Kidney epithelial cell (primary cell): ENCODE results near the gene PCDHB16. TPM values are rescaled to one million over a fixed set of nuclear protein-coding genes. Genes with fewer than 3 reads are reported as not detected.
"Not testable (repeated sequence)": the region's sequence is repeated elsewhere in the genome, so short reads cannot be mapped to it uniquely, and the experiment has no call there.

Experiments
- DNase-seq: peaks from one replicate; pipeline ENCODE4 v3.0.0-alpha.2; 2010; ENCODE audit warnings: low read depth
- H3K27me3 ChIP-seq: 2 replicates; pipeline ENCODE4 v1.6.0; 2011; ENCODE audit warnings: low read length; ENCODE audit not compliant: control insufficient read depth, insufficient read depth
- H3K36me3 ChIP-seq: 2 replicates; pipeline ENCODE4 v1.5.1; 2011; ENCODE audit warnings: low read length; ENCODE audit not compliant: control insufficient read depth, insufficient read depth
- H3K4me3 ChIP-seq: 2 replicates; pipeline ENCODE4 v1.5.1; 2011; ENCODE audit warnings: low read depth, mild to moderate bottlenecking, control low read depth, low read length
- CTCF ChIP-seq: IDR thresholded peaks from 2 replicates; pipeline ENCODE4 v1.5.1; 2011; ENCODE audit warnings: mild to moderate bottlenecking, moderate library complexity, low read length, control low read depth, inconsistent platforms; ENCODE audit not compliant: insufficient read depth, poor library complexity, severe bottlenecking
- total RNA-seq: library from RNA; depleted of rRNA; stranded (reverse); fragments of >200 nt; gene quantifications from 2 replicates; pipeline ENCODE4 v1.2.3, GENCODE V29; 2015

The PCDHB16 gene
- total RNA-seq, 1 donor from 2014 or later, result 0.92 TPM

GRCh38 chr5:141175933-141176332, 6.3 kb upstream of the PCDHB16 start:
- TF ChIP-seq CTCF, result no peak

GRCh38 chr5:141177577-141178191, 4.5 kb upstream of the PCDHB16 start, which contains the start of gene PCDHB8:
Gene PCDHB8, plus strand, starts transcription at chr5:141177790. Its CDS starts 245 bp downstream, at chr5:141178035.
- H3K36me3 ChIP-seq, H3K27me3 ChIP-seq, H3K4me3 ChIP-seq, DNase-seq: not testable (repeated sequence)

More at GRCh38 chr5:141175933-141176332, 6.3 kb upstream of the PCDHB16 start:
- no peaks in the 10 kb centered on the region for H3K36me3 ChIP-seq
- DNase-seq, result no peak
- no peaks in the 10 kb centered on the region for H3K27me3 ChIP-seq
- H3K4me3 ChIP-seq, result no peak overlapping the region

GRCh38 chr5:141179371-141179770, 2.8 kb upstream of the PCDHB16 start:
- H3K27me3 ChIP-seq, H3K4me3 ChIP-seq, DNase-seq, H3K36me3 ChIP-seq: not testable (repeated sequence)

- not testable (repeated sequence) for H3K4me3 ChIP-seq, H3K27me3 ChIP-seq, H3K36me3 ChIP-seq, DNase-seq
Measured at GRCh38 chr5:141179876-141180275, 2.3 kb upstream of the PCDHB16 start.

- Histone ChIP-seq H3K36me3 (no peaks in the 10 kb centered on the region), H3K27me3 (no peaks in the 10 kb centered on the region), H3K4me3 (no peak overlapping the region)
- no peak for TF ChIP-seq CTCF
- no peak for DNase-seq
Measured at GRCh38 chr5:141180313-141180712, 1.9 kb upstream of the PCDHB16 start.

GRCh38 chr5:141184117-141184855, 2.1 kb downstream of the PCDHB16 start:
- not testable (repeated sequence) for H3K36me3 ChIP-seq, DNase-seq, H3K4me3 ChIP-seq, H3K27me3 ChIP-seq

GRCh38 chr5:141186897-141187512, 4.8 kb downstream of the PCDHB16 start, which contains the start of gene PCDHB9:
Gene PCDHB9, plus strand, starts transcription at chr5:141187161. Its CDS starts 158 bp downstream, at chr5:141187319.
- no peaks in the 10 kb centered on the region for H3K27me3 ChIP-seq
- no peak for DNase-seq
- TF ChIP-seq CTCF, result peak; percentile 22
- H3K4me3 ChIP-seq, result no peak within 1 kb of the TSS
- H3K36me3 ChIP-seq, result no peaks in the 10 kb centered on the region

GRCh38 chr5:141188682-141189081, 6.5 kb downstream of the PCDHB16 start:
- not testable (repeated sequence) for H3K27me3 ChIP-seq, DNase-seq, H3K4me3 ChIP-seq, H3K36me3 ChIP-seq

GRCh38 chr5:141189131-141189530, 6.9 kb downstream of the PCDHB16 start:
- not testable (repeated sequence) for DNase-seq

More at GRCh38 chr5:141189131-141189530, 6.9 kb downstream of the PCDHB16 start:
- H3K4me3 ChIP-seq, H3K36me3 ChIP-seq, H3K27me3 ChIP-seq: not testable (repeated sequence)
